Posterior vena cava (tissue), 2 donors: Measurements from ENCODE around the gene CCNY. TPM values are rescaled to one million over a fixed set of nuclear protein-coding genes. Genes with fewer than 3 reads are reported as not detected.

Experiments used
- DNase-seq: peaks from one replicate; pipeline ENCODE4 v3.0.0-alpha.2; 2020; ENCODE audit warnings: low spot score
- intact Hi-C, 2 donors: fragments of 100-400 bp; cut with DNase I; formaldehyde crosslinking; loops; one replicate each; pipeline versions ENCODE4 v1.14.1 to v1.14.2; 2022 to 2023
- total RNA-seq, 2 donors: library from RNA; stranded (reverse); fragmentation: NEBNext Ultra II Directional; extraction: Animal tissue kit (Norgen Biotek cat#: 25700); gene quantifications; one replicate each; pipeline ENCODE4 v1.2.1, GENCODE V29; 2021
- donor health status: DM: yes; HTN: yes; CAD: no.
- donor health status: DM: yes; HTN: yes; CAD: no.

The CCNY gene
- total RNA-seq, 2 donors from 2014 or later, result 65.8 to 66.4 TPM

DNA sequence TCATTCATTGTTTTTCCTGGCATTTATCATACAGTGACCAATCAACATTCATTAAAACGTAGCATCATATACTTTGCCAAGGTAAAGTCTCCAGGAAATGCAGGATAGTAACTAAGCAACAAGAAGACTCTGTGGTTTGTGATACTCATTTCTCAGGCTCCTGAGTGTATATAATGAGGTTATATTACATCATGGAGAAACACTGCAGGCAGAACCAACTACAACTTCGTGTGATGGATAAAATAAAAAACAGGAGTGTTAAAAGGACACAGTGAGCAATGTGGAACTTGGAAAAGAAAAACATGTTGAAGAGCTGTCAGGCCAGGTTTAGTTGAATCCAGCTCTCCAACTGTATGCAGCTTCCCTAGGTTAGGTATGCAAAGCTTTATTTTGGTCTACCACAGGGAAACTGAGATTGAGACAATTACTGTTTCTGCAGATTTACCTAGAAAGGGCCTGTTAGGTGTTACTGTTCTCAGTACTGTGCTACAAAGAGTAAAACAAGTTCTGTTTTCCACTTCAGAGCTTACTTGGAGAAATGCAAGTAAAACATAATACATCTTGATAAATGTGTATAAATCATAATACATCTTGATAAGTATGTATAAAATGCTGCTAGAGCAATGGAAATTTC lies 7.8 kb upstream of the CCNY start:
- DNase-seq, result no peak
- intact Hi-C loops, result no loop called here

DNA sequence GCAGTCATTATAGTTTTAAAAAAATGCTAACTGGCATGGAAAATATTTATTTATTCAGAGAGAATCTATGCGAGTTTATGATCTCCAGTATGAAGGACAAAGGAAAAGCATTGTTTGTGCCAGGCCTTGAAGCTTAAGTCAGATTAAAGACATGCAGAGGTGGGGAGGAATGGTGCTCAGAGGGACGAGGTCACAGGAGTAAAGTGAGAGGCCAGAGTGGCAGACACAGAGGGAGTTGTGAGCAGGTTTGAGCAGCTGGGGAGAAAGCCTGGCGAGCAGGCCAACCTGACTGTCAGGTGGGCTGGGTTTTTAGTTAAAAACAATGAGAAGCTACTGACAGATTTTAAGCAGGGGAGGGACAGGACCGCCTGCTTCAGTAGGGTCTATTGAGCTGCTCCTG lies 6.8 kb upstream of the CCNY start:
- intact Hi-C loops, result no loop called here
- no peak for DNase-seq

DNA sequence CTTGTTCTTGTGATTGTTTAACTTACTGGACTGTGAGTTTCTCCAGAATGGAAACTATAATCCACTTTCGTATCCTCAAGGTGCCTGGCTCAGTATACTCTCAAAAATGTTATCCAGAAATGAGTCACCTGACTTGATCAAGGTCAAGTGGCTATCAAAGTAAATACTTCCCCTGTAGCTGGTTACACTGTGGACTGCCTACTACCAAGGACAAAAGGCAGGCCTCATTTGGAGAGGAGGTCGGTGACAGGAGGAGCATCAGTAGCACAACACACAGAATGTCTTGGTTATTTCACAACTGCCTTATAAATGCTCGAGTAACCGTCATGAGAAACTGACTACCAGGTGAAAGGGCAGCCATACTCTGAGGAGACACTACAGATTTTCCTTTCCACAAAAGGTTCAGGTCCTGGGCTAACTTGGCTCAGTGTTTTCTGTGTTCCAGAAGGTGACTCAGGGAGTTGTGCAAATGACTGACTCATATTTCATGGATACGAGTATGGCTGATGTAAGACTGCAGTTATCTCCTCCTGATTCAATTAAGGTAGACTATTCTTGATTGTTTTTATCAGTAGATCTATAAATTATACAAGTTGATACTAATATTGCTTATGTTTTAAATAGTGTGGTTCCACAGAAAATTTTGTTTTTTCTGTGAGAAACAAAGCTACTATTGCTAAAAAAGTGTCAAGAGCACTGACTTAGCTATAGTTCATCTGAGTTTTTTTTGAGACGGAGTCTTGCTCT lies 4.2 kb upstream of the CCNY start:
- no peak for DNase-seq

DNA sequence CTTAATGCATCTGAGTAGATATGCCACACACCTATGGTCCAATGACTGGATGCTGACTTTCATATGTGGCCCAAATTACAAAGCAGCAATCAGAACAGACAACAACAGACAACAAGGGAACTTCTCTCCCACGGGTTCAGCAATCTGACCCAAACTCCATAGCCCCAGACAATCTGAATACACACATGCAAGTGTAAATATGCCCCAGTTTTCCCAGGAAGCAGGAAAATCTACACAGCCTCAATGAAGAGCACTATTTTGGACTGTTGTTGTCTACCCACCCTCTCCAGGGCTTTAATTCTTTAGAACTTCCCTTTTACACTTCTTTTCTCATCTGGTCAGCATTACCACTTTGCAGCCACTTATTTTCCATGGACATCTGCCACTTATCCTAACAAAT lies 2.0 kb upstream of the CCNY start:
- no peak for DNase-seq
- intact Hi-C loops, result loop anchor here in 1 of 2 donors (10.0 kb wide), 1 partner anchor 231 kb away; no protein-coding TSS in a partner anchor

More for the DNA sequence above, 4.2 kb upstream of the CCNY start:
- intact Hi-C loops, result loop anchor here in 1 of 2 donors (10.0 kb wide), 1 partner anchor 233 kb away; no protein-coding TSS in a partner anchor

DNA sequence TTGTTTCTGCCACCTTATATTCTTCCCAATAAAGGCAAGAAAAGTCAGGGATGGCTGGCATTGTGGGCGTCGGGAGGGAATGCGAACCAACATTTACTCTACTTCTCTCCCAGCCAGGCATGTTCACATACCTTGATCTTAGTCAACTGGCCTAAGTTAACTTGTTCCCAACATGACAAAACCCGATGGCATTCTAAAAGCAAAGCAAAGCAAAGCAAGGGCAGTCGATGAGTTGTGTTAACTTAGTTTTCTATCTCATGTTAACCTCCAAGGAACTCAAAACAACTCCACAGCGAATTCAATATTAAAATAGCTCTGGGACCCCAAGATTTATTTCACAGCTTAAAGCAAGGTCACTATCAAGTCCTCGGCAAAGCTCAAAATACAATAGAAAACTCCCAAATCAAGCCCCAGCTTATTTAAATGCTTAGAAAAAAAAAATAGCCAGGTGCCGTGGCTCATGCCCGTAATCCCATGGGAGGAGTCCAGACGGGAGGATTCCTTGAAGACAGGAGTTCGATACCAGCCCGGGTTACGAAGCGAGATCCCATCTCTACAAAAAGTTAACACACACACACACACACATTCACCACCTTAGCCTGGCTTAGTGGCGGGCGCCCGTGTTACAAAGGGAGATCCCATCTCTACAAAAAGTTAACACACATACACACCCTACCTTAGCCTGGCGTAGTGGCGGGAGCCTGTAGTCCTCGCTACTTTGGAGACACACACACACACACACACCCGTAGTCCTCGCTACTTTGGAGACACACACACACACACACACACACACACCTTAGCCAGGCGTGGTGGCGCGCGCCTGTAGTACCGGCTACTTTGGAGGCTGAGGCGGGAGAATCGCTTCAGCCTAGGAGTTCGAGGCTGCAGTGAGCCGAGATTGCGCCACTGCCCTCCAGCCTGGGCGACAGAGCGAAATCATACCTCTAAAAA lies 901 bp upstream of the CCNY start:
- intact Hi-C loops, result loop anchor here in 1 of 2 donors (10.0 kb wide), 1 partner anchor 229 kb away; no protein-coding TSS in a partner anchor
- no peak for DNase-seq

DNA sequence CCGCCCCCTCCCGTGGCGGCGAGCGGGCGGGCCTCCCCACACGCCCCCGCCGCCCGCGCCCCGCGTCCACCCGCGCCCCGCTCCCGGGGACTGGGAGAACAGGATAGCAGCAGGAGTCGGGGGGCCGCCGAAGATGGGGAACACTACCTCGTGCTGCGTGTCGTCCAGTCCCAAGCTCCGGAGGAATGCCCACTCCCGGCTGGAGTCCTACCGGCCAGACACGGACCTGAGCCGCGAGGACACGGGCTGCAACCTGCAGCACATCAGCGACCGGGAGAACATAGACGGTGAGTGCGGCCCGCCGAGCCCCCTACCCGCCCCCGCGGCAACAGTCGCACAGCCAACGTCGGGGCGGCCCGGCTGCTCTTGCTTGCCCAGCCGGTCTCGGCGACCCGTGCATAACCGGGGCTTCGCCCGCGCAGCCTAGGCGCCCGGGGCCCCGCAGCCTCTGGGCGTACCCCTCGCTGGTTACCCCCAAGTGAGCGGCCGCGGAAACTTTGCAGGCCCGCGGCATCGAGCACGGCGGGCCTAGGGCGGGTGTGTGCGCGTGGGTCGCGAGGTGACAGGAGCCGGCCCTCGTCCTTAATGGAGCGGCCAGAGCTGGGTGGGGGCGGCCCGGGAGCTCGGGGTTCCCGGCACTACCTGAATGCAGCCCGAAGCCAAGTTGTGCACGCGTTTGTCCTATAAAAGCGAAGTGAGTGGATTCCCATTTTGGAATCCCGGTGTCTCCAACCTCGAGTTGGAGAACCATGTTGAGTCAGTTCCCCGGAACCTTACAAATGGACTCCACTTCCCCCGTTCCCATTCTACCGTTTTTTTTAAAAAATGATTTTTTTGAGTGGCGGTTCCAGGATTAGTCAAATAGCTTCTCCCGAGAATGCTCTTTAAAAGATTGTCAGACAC lies 863 bp downstream of the CCNY start:
- peak; percentile 82 for DNase-seq
- intact Hi-C loops, result loop anchor here in 1 of 2 donors (10.0 kb wide), 1 partner anchor 228 kb away; no protein-coding TSS in a partner anchor

DNA sequence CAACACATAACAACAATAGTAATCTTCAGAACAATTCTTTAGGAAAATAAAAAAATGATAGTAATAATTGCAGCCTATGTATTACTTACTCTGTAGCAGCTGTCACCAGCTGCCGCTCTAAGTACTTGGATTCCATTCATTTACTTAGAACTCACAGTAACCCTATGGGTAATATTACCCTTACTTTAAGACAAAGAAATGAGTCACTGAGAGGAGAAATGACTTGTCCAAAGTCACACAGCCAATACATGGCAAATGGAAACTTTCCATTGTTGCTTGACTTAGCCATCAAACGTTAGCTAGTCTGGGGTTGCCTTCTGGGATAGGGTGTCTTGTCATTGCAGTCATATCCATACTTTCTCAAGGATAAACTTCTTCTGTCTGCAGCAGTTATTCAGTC lies 3.6 kb downstream of the CCNY start:
- intact Hi-C loops, result loop anchor here in 1 of 2 donors (10.0 kb wide), 1 partner anchor 225 kb away; no protein-coding TSS in a partner anchor
- no peak for DNase-seq

DNA sequence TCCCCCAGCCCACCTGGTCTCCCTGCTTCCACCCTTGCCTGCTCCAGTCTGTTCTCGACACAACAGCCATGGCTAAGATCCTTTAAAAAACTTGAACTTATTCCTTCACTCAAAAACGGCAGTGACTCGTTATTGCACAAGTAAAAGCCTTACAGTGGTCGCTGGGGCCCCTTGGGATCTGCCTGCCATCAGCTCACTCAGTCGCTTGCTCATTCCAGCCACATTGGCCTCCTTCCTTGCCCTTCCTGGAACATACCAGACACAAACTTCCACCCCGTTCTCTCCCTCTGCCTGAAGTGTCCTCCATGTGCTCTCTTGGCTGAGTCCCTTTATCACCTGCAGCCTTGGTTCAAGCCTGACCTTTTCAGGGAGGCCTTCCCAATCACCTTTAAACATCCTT lies 4.7 kb downstream of the CCNY start:
- intact Hi-C loops, result no loop called here
- peak; percentile 87 for DNase-seq

DNA sequence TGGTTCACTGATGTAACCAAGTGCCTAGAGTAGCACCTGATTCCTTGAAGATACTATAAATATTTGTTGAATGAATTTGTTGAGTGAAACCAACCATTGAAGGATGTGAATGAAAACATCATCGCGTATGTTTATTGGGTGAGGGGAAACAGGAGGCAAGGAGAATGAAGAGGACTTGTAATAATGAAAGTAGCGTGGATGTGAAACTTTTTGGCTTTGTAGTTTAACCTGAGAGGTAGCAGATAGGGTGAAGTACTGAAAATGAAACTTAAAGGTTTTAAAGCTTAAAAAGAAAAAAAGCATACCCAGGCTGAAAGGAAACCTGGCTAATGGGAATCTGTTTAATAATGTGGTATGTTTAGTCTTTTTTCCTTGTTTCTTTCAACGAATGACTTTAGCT lies 5.2 kb downstream of the CCNY start:
- intact Hi-C loops, result no loop called here

DNA sequence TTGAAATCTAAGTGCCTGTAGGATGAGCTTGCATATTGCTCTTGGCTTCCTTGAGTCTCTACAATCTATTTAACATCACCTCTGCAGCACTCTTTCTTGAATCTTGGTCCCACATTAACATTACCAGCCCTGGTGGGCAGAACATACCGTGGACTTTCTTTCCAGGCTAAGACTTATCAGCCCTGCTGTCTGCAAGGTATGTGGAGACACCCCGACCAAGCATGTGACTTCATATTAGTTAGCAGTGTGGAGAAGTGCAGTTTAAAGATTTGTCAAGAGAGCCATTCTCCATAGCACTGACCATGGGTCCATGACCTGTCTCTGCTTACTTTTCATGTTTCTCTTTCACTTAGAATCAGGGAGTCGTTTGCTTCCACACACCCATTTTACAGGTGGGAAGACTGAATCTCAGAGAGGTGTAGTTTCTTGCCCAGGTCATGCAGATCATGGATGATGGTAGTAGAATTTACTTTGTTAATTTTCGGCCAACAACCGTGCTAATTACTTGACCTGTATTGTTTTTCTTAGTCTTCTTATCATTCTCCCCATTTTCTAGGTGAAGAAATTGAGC lies 6.0 kb downstream of the CCNY start:
- intact Hi-C loops, result no loop called here
- no peak for DNase-seq

More for the DNA sequence above, 5.2 kb downstream of the CCNY start:
- DNase-seq, result no peak

DNA sequence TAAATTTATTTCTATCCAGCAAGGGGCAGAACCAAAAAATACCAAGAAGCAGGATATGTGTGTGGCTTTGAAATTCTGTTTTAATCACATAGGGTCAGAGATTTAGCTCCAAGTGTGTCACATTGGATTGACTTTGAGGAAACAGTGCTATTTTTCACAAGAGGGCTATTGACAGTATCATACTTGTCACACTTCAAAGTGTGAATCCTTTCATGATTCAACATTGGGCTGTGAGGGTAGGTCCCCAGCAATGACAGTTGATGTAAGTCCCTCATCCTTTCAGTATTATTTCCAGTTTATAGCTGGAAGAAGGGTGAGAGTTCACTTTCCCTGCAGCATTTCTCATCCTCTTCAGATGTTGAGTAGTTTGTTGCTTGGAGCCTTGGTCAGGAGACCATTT lies 7.4 kb downstream of the CCNY start:
- intact Hi-C loops, result no loop called here

DNA sequence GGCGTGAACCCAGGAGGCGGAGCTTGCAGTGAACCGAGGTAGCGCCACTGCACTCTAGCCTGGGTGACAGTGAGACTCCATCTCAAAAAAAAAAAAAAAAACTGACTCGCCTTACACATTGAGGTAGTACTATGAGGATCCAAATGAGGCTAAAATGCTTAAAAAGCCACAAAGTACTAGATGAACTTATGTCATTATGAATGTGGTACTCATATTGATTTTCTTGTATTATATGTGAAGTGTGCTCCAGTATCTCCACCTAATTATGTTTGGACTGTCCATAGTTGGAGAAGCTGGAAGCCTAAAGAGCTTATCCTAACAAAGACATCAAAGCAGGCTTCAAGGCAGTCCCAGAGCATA lies 9.1 kb downstream of the CCNY start:
- no peak for DNase-seq
- intact Hi-C loops, result no loop called here

More for the DNA sequence above, 7.4 kb downstream of the CCNY start:
- DNase-seq, result no peak

DNA sequence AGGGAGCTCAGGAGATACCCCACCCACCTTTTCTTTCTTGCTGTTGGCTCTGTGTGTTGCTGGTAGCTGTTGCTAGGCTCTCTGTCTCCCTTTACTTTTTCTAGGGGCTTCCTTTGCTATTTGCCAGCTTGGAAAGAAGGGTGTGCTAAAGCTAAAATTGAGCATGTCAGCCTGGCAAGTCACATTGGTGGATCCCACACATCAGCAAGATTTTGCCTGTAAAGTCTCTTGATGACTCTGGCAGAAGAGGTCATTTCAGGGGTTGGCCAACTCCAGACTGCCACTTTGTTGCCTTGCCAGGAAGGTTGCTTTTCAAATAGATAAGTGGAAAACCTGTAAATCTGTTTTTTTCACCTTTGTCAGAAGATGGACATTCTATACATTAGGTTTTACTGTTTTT lies 9.9 kb downstream of the CCNY start:
- intact Hi-C loops, result no loop called here
- no peak for DNase-seq

DNA sequence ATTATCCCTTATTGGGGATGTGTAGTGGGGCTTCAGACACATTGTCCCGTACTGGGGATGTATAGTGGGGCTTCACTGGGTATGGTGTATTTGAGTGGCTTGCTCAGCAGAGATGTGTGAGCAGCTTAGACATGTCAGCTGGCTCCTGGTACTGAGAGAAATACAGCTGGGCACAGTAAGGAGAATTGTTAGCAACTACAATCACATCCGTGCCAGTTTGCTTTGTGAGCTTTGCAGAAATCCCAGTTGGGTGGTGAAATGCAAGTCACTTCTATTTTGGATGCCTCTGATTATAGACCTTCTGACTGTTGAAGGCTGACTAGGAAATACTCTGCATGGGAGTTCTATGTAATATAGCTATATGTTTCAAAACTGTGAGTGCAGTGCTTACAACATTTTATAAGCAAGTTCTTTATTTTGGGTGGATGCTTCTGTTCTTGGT lies 10.8 kb downstream of the CCNY start:
- DNase-seq, result no peak
- intact Hi-C loops, result no loop called here

DNA sequence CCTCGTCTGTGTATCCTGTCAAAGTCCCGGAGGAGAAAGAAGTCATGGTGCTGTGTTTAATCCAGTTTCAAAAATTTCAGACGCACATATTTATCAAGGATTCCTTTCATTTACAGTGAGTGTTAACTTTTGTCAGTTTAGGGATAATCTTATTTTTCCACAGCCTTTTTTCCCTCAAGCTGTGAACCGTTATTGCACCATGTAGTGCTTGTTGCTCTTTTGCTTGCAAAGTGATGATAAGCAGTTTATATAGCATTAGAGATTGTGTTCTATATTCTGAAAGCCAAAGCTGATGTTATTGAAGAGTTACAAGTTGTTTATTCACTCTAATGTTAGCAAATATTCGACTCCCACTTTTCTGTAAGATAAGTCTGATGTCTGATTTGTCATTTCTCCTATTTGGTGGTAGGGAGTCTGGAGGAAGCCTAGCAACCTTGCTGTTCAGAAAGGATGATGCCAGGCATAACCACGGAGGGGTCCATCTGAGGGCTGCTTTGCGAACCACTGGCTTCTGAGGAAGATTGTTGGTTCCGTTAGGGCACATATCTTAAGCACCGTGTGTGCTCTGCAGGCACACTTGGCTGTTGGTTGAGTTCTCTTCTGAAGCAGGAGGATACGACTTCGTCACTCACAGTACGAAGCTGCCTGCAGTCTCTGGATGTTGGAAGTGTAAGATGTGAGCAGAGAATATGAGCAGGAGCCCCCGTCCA lies 11.7 kb downstream of the CCNY start:
- DNase-seq, result no peak
- intact Hi-C loops, result no loop called here

DNA sequence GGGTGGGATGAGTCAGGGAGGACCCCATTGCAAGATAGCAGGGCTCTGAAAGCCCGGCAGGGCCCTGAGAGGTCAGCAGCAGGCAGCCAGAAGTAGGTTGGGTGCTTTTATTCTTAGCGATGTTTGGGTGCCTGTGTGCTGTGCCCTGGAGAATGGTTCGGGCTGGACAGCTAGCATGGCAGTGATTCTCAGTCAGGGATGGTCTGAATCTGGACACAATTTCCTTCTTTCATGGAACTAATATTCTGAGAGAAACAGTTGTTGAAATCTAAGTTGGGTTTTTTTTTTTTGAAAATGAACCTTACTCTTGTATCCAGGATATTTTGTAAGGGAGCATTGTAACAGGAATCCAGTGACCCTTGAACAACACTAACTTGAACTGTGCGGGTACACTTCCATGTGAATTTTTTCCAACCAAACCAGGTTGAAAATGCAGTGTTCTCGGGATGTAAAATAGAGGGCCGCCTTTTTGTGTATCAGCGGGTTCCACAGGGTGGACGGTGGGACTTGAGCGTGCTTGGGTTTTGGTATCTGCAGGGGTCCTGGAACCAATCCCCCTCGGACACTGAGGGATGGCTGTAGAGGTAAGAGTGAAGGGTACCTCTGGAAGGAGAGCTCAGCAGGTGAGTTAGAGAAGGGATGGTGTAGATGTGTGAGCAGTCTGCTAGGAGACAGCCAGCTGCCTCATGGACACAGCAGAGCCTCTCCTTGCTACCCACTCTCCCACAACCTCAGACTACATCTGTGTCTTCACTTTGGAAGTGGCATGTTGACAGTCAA lies 12.5 kb downstream of the CCNY start:
- no peak for DNase-seq
- intact Hi-C loops, result no loop called here

DNA sequence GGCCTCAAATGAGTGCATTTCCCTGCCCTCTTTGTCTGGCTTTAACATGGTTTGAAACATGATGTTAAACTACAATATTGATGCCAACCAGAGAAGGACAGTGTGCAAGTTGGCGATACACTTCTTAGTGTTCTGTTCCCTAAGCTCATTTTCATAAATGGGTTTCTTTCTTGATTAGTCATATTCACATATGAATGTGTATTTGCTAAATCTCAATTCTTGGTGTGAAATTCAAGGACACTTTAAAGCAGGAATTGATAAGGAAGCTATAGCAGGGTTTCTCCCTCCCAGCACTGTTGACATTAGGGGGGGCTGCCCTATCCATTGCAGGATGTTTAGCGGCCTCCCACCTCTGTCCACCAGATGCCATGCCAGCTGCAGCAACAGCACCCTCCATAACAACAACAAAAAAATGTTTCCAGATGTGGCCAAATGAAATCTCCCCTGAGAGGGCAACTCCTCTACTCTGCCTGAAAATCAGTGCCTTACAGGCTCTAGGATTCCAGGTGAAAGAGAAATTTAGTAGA lies 13.1 kb downstream of the CCNY start:
- intact Hi-C loops, result no loop called here
- DNase-seq, result no peak
